Measurements from ENCODE around the gene RYR2. TPM values are rescaled to one million over a fixed set of nuclear protein-coding genes. Genes with fewer than 3 reads are reported as not detected.
"Not testable (repeated sequence)": the region's sequence is repeated elsewhere in the genome, so short reads cannot be mapped to it uniquely, and the experiment has no call there.

The RYR2 gene
- total RNA-seq, 6 donors from 2014 or later, result 1.8 to 23.0 (median 3.7) TPM

GRCh38 chr1:237358555-237358954, 316.6 kb downstream of the RYR2 start:
- DNase-seq, result no peak
- Histone ChIP-seq H3K36me3 (no peaks in the 10 kb centered on the region), H3K4me3 (no peak overlapping the region), H3K4me1 (no peaks in the 10 kb centered on the region), H3K27me3 (no peaks in the 10 kb centered on the region), H3K27ac (no peak overlapping the region), H3K9me3 (no peaks in the 10 kb centered on the region)
- no peak for ATAC-seq (ENCODE audit: low FRiP score in 2 of 2)
- TF ChIP-seq EP300 (IDR thresholded peaks at IDR 0.05), result no peak
- no peak for TF ChIP-seq POLR2A (IDR thresholded peaks at IDR 0.05)
- no peak for TF ChIP-seq POLR2AphosphoS5 (IDR thresholded peaks at IDR 0.05)
- no peak for TF ChIP-seq CTCF (IDR thresholded peaks at IDR 0.05)
- 75 to 100% methylated on average over 1 of the region's 1 CpG for WGBS, 2 donors

GRCh38 chr1:237367758-237368157, 325.8 kb downstream of the RYR2 start:
- no peak for ATAC-seq (ENCODE audit: low FRiP score in 2 of 2)
- H3K36me3 ChIP-seq, result no peaks in the 10 kb centered on the region
- H3K27me3 ChIP-seq, result no peaks in the 10 kb centered on the region
- no peak overlapping the region for H3K27ac ChIP-seq
- no peak for DNase-seq
- TF ChIP-seq POLR2A (IDR thresholded peaks at IDR 0.05) (no peak), POLR2AphosphoS5 (IDR thresholded peaks at IDR 0.05) (no peak), EP300 (IDR thresholded peaks at IDR 0.05) (no peak), CTCF (IDR thresholded peaks at IDR 0.05) (no peak)
- WGBS, 2 donors, result 52 to 56% methylated on average over 2 of the region's 2 CpGs
- H3K9me3 ChIP-seq, result no peaks in the 10 kb centered on the region
- H3K4me1 ChIP-seq, result no peaks in the 10 kb centered on the region
- H3K4me3 ChIP-seq, result no peak overlapping the region

GRCh38 chr1:237371477-237371876, 329.5 kb downstream of the RYR2 start:
- WGBS, 2 donors, result 86 to 90% methylated on average over 3 of the region's 3 CpGs
- not testable (repeated sequence) for DNase-seq; H3K27me3 ChIP-seq; H3K9me3 ChIP-seq; H3K4me1 ChIP-seq; H3K4me3 ChIP-seq; H3K27ac ChIP-seq; H3K36me3 ChIP-seq; ATAC-seq (ENCODE audit: low FRiP score in 2 of 2)

GRCh38 chr1:237383791-237384190, 341.8 kb downstream of the RYR2 start:
- H3K4me3 ChIP-seq, result no peak overlapping the region
- no peaks in the 10 kb centered on the region for H3K36me3 ChIP-seq
- no peaks in the 10 kb centered on the region for H3K9me3 ChIP-seq
- H3K27me3 ChIP-seq, result no peaks in the 10 kb centered on the region
- DNase-seq, result no peak
- WGBS, 2 donors, result 43 to 53% methylated on average over 3 of the region's 3 CpGs
- ATAC-seq (ENCODE audit: low FRiP score in 2 of 2), result peak in 1 of 2 donors; percentile 53
- peak overlapping the region in 1 of 4 donors; percentile 10 for H3K27ac ChIP-seq
- H3K4me1 ChIP-seq, result no peaks in the 10 kb centered on the region
- TF ChIP-seq CTCF (IDR thresholded peaks at IDR 0.05), result no peak
- TF ChIP-seq EP300 (IDR thresholded peaks at IDR 0.05), result no peak

GRCh38 chr1:237384213-237384612, 342.2 kb downstream of the RYR2 start:
- 45 to 65% methylated on average over 6 of the region's 6 CpGs for WGBS, 2 donors

More at GRCh38 chr1:237384213-237384612, 342.2 kb downstream of the RYR2 start:
- no peak for ATAC-seq (ENCODE audit: low FRiP score in 2 of 2)
- Histone ChIP-seq H3K9me3 (no peaks in the 10 kb centered on the region), H3K4me3 (no peak overlapping the region), H3K27me3 (no peaks in the 10 kb centered on the region), H3K36me3 (no peaks in the 10 kb centered on the region), H3K4me1 (no peaks in the 10 kb centered on the region), H3K27ac (peak overlapping the region in 1 of 4 donors; percentile 14)
- DNase-seq, result no peak
- no peak for TF ChIP-seq CTCF (IDR thresholded peaks at IDR 0.05)
- no peak for TF ChIP-seq EP300 (IDR thresholded peaks at IDR 0.05)
- no peak for TF ChIP-seq POLR2A (IDR thresholded peaks at IDR 0.05)
- TF ChIP-seq POLR2AphosphoS5 (IDR thresholded peaks at IDR 0.05), result no peak
